Kasumi-1 (cell line): ENCODE results near the gene PGBD1.
"Not testable (repeated sequence)": the region's sequence is repeated elsewhere in the genome, so short reads cannot be mapped to it uniquely, and the experiment has no call there.

ENCODE experiments used
- DNase-seq, 2 experiments: peaks; one replicate each; lab custom pipeline; 2025; lab: John Stamatoyannopoulos, UW

PGBD1 gene

DNA sequence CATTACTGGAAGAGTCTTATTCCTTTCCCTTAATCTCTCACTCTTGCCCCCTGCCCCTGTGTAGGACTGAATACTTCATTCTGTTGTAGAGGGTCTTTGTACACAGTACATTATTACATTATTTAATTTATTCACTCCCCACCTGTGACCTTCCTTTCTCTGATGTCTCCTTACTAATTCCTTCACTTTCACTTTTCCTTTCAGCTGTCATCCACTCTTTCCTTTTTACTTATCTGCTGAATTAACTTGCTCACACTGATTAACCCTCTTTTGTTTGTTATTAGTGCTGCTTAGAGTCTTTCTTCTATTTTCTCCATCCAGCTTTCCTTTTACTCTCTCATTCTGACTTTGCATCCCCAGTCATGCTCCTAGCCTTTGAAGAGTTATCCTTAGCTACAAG lies 6.5 kb upstream of the PGBD1 start:
- no peak for DNase-seq

DNA sequence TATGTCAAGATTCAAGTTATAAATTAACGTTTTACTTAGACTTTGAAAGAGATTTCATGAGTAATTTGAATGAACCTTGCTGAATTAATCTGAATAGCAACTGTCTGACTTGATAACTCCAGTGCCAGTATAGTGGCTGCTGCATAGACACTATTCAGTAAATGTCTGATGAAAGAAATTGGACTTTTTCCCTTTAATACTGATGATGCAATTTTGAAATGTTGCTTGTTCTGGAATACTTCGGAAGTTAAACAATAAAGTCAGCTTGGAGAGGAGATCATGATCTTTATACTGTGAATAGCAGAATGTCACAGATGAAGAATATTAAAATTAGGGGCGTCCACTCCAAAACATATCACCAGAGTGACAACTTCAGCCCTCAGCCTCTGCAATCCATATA lies 3.6 kb upstream of the PGBD1 start:
- no peak for DNase-seq

DNA sequence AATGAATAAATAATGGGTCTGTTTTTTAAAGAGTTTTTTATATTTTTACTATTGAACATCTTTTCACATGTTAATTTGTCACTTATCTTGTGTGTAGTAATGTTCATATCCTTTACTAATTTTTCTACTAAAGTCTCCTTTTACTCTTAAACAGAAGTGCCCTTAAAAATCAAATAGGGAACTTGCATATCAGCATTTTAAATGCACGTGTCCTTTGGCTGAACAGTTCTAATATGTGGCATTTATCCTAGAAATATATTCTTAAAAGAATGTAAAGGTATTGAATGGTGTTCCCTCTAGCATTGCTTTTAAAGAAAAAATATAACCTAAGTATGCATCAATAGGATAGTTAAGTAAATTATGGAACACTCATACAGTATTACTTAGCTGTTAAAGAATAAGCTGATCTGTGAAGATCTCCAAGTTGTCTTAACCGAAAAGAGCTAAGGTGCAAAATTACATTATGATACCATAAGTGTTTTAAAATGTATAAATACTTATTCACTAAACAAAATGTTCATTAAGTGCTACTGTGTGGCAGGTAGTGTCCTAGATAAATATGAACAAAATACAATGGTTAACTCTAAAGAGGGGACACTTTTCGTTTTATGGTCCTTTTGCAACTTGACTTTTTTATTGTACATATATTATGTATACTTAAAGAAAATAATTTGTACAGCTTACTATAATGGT lies 631 bp upstream of the PGBD1 start:
- peak in 1 of 2 experiments; percentile 7 for DNase-seq

DNA sequence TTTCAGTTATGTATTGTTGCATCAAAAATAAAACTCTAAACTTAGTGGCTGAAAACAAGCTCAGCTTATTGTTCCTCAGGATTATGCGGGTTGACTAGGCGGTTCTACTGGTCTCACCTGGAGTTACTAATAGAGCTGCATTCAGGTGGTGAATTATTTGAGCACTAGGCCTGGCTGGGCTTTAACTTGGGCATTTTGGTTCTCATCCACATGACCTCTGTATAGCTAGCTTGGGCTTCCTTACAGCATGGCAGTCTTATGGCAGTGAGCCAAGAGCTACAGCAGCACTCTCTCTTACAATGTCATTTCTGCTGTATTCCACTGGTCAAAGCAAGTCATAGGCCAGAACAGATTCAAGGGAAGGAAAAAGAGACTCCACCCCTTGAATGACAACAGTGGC lies 1.6 kb downstream of the PGBD1 start:
- DNase-seq, result no peak

DNA sequence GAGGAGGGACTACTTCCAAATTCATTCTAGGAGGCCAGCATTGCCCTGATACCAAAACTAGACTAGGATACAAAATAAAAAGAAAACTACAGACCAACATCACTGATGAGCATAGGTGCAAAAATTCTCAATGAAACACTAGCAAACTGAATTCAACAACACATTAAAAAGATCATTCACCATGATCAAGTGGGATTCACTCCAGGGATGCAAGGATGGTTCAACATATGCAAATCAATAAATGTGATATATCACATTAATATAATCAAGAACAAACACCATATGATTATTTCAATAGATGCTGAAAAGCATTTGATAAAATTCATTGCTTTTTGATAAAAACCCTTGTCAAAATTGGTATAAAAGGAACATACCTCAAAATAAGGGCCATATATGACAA lies 10.2 kb downstream of the PGBD1 start:
- DNase-seq, result no peak

DNA sequence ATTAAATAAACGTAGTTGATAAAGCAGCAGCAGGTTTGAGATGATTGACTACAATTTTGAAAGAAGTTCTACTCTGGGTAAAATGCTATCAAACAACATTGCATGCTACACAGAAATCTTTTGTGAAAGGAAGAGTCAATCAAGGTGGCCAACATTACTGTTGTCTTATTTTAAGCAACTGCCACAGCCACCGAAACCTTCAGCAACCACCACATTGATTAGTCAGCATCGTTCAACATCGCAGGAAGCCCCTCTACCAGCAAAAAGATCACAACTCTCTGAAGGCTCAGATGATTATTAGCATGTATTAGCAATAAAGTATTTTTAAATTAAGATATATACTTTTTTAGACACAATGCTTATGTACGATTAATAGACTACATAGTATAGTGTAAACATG lies 14.0 kb downstream of the PGBD1 start:
- no peak for DNase-seq

DNA sequence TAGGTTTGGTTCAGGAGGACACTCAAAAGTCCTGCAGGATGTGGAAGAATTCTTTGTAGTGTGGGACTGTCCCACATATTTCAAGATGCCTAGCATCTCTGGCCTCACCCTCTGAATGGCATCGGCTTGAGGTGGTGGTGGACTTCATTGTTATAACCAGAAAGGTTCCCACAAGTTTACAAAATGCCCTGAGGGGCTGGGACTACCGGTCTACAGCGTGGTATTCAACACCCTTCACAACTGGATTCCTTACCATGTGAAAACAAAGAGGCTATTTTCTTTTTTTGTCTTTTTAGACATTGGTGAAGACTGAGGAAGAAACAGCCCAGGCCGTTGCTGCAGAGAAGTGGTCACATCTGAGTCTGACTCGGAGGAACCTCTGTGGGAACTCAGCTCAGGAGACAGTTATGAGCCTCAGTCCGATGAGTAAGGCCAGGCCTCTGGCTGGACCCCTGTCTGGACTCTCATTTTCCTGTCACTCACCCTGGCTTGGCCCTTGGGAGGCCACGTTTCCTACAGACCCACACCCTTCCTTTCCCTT lies 15.2 kb downstream of the PGBD1 start:
- no peak for DNase-seq

DNA sequence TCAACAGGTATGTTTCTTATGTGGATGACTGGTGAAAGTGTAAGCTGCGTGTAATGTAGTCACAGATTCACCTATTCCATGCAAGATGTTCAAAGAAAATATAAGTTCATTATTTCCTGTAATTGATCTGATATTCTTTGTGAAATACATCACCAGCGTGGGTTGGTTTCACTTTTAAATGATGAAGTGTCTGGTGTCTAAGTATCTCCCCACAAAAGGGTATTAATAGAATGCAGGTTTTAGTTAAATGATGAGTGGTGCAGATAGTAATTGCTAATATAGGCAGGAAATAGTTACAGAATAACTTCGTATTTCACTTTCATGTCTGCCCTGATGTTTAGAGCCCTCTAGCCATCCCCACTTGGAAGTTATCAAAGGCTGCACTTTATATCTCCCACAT lies 22.2 kb downstream of the PGBD1 start:
- DNase-seq, result no peak

DNA sequence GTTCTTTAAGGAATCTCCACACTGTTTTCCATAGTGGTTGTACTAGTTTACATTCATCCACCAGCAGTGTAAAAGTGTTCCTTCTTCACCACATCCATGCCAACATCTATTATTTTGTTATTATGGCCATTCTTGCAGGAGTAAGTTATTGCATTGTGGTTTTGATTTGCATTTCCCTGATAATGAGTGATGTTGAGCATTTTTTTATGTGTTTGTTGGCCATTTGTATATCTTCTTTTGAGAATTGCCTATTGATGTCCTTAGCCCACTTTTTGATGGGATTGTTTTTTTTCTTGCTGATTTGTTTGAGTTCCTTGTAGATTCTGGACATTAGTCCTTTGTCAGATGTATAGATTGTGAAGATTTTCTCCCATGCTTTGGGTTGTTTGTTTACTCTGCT lies 25.0 kb downstream of the PGBD1 start:
- DNase-seq, result not testable (repeated sequence)

DNA sequence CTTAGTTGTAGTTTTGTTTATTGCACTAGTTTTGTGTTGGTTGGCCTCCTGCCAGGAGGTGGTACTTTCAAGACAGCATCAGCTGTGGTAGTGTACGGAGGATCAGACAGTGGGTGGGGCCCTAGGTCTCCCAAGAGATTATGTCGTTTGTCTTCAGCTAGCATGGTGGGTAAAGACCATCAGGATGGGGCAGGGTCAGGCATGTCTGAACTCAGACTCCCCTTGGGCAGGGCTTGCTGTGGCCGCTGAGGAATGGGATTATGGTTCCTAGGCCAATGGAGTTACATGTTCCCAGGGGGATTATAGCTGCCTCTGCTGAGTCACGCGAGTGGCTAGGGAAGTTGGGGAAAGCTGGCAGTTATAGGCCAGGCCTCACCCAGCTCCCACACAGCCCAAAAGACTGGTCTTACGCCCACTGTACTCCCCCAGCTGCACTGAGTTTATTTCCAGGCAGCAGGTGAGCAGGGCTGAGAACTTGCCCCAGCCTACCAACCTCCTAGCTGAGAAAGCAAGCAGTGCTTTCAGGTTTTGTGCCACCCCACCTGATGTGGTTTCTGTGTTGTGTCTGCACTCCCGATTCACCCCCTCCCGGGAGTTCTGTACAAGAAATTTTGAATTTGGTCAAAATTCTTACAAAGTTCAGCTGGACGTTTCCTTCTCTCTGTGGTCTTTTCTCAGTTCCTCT lies 29.9 kb downstream of the PGBD1 start:
- no peak for DNase-seq

DNA sequence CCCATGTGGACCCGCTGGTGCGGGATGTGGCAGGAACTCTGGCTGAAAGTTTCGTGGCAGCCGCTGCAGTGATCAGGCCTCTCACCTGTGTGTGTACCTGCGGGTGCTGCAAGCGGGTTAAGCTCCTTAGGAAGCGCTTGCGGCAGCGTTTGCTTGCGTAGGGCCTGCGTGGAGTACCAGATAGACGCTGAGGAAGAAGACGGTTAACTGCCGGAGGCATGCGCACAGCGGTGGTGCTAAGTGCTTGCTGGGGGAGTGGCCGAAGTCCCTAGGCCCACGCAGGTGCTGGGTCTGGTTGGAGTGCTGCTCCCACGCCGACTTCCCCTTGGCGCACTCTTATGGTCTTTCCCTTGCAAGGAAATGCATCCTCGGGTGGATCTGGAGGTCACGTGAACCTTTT lies 31.6 kb downstream of the PGBD1 start:
- DNase-seq, result no peak

DNA sequence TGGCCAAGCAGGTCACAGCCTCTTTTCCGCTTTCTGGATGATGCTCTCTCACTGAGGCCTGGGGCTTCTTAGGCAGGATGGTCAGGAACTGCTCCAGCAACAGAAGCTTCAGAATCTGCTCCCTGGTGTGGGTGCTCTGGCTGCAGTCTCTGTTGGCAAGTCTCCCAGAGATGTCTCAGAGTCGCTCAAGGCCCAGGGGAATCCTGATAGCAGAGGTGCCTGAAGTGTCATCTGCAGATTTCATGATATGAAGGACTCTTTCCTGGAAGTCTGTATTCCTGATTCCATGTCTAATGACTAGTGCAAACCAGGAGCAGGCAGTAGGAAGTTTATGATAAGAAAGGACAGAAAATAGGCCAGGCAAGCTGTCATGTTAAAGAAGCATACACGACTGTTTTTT lies 34.3 kb downstream of the PGBD1 start:
- no peak for DNase-seq

DNA sequence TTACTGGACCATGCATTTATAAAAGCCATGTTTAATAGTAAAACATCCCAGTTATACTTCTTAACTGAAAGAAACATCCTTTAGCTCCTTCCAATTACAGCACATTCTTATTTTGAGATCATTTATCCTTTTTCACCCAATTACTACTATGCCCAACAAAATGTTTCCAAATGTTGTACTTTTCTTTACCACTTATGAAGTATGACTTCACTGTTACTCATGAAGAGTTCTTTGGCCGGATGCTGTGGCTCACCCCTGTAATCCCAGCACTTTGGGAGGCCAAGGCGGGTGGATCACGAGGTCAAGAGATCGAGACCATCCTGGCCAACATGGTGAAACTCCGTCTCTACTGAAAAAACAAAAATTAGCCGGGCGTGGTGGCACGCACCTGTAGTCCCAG lies 36.5 kb downstream of the PGBD1 start:
- not testable (repeated sequence) for DNase-seq

DNA sequence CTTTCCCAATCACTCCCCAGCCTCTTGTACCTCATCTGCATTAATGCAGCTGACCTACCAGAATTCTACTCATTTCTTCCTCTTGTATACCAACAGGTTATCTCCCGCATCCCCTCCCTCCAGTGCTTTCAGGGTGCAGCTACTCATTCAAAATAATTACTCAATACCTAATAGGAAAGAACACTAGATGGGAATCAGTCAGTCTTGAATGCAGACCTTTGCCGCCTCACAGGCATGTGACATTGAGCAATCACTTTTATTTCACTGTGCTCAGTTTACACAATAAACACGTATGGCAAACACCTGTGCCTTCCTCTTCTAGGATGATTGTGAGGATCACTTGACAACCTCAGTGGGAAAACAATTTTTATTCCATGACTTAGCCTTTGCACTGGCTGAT lies 41.3 kb downstream of the PGBD1 start:
- no peak for DNase-seq

DNA sequence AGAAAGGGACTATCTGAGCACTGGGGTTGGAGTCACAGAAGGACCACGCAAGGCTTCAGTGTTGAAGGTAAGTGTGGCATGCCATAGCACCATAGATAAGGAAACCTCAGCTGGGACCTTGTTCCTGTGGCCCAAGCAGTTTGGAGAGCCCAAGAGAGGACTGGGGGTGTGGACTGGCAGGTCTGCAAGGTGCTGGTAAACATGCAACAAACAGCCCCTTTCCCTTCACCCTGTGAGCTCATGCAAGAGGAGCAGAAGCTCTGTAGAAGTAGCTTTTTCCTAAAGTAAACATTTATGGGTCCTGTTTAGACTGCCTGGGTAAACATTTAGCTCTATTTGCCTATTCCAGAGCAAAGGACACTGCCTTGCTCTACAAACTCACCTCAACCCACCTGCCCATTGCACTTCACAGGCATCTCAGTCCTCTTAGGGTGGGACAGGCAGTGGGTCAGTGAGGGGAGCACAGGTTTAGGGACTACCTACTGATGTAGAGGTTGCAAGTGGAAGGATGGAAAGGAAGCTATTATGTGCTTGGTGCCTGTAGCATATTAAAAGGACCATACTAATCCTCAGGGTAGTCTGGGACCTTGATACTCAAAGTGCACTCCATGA lies 42.5 kb downstream of the PGBD1 start:
- DNase-seq, result no peak

DNA sequence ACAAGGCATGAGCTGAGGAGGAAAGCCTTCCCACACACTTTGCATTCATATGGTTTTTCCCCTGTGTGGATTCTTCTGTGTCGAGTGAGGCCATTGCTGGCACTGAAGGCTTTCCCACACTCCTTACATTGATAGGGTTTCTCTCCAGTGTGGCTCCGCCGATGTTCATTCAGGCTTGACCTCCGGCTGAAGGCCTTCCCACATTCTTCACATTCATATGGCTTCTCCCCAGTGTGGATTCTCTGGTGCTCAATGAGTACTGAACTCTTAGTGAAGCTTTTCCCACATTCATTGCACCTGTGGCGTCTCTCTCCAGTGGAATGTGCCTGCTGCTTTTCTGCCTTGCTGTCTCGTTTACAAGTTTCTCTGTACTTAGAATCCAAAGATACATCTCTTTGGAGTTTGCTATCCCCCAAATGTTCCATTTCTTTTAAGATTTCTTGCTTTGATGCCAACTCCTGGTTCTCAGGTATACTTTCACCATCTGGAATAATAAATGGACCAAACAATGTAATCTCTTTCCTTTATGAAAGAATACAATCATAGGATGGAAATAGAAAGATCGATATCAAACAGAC lies 45.1 kb downstream of the PGBD1 start:
- DNase-seq, result no peak

DNA sequence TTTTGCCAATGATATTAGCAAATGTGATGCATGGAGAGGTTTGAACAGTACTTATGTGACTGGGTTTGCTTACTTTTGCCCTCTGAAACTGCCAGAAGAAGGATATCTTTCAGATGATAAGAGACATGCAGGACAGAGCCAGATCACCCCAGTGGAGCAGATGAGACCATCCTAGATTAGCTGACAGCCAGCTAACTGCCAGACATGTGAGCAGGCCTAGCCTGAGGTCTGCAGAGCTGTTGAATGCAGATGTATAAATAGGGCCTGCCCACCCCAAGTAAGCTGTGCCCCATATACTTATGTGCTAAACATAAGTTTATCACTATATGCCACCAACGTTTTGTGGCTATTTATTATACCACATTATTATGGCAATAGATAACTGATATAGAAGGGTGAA lies 48.7 kb downstream of the PGBD1 start:
- DNase-seq, result no peak

DNA sequence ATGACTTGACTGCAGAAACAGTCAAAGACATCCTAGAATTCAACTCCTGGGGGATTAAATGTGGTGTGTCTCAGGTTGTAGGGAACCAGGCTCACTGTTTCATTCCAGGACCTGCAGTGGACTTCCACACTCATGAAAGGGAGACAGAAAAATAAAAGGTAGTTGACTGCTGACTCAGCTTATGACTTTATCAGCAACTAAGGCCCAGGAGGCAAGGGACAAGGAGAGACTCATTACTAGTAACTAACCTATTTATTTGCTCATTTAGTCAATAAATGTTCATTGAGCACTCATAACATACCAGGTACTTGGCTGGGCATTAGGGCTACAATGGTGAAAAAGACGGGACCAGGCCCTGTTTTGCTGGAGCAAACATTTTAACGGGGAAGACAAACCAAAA lies 51.7 kb downstream of the PGBD1 start:
- no peak for DNase-seq

DNA sequence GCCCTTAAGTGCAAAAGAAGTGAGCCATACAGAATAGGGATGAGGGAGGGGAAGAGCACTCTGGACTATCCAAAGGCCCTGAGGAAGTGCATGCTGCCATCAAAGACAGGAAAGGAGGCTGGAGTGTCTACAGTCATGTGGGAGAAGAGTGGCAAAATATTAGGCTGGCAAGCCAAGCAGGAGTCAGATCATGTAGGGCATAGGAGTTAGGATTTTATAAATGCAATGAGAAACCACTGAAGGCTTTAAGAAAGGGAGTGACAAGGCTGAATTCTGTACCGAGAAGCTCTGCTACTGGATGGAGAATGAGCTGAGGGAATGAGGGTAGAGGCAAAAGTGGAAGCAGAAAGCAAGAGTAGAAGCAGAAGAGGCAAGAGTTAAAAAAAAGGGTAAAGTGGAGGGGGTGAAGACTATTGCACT lies 52.2 kb downstream of the PGBD1 start:
- no peak for DNase-seq

DNA sequence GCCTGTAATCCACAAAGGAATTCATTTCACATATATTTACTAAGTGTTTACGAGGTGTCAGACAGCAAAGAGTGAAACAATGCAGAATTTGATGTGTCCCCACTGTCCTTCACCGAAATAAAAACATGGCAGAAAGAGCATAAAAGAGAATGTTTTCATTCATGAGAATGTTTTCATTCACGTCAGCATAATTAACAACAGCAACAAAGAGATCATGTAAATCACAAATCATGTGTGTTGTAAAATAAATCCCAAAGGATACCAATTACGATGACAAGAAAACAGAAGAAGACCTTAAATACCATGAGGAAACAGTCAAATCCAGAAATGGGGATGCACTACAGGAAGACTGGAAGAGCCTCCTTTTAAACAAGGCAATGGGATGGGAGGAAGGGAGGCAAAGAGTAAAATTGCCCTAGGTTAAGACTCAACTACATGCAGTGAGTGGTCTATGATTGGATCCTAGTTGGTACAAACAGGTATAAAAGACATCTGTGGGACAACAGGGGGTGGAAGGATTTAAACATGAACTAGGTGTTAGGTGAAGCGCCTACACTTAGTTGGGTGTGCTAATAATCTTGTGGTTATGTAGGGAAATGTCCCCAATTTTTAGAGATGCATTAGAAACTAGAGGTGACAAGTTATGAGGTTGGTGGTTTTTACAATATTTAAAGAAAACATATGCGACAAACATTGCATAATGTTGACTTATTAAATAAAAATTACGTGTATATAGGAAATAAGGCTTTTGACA lies 53.1 kb downstream of the PGBD1 start:
- DNase-seq, result no peak

DNA sequence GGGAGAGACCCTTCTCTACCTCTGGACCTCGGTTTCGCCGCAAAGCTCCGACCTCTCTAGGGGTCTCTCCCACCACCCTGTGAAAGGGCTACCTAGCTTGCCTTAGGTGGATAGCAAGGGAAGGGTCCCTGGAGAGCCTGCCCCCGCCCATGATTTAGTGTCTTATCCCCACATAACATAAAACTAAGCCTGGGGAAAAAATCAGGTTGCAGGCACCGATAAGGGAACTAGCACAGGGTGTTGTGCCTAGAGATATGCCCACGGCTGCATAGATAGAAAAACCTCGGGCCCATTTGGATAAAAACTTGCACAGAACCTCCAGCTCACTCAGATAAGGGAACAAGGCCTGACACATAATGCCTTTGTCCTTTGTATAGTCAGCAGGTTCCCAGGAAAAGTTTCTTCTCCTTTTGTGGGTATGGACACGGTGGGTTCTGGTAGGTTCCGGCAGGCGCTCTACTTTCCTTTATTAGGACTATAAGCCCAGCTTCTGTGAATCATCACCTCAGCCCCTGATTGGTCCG lies 53.7 kb downstream of the PGBD1 start:
- DNase-seq, result no peak
